Measurements from ENCODE around the gene DYRK4.

DNA sequence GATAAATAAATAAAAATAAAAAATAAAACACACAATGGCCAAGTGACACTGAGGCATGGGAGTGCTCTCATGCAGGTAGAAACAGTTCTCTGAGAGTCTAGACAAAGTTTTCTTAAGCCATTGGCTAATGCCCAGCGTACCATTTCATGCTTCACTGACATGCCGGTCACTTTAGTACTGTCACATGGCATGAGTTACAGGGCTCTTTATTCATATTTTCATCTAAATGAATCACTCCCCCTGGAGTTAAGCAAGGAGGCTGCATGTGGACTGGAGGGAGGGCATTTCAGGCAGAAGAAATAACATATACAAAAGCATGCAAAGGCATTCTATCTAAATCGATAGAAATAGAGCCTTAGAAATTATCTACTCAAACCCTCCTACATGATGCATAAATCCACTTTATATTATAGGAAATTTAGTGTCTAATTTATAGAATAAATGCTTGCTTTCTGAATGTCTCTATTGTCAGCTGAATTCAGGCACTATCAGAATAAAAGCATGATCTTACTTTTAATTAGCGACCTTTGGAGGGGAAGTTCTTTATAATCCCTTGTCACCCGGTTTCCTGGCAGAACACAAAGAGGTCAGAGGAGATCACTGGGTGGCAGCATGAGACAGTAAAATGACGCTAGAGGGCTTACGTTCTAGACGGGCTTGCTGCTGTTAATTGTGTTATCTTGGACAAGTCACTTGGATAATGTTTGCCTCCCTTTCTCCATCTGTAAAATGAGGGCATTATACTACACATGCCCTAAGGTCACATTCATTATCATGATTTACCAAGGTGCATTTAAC is 17.5 kb downstream of the DYRK4 start:
- TF ChIP-seq, protein P1, sequence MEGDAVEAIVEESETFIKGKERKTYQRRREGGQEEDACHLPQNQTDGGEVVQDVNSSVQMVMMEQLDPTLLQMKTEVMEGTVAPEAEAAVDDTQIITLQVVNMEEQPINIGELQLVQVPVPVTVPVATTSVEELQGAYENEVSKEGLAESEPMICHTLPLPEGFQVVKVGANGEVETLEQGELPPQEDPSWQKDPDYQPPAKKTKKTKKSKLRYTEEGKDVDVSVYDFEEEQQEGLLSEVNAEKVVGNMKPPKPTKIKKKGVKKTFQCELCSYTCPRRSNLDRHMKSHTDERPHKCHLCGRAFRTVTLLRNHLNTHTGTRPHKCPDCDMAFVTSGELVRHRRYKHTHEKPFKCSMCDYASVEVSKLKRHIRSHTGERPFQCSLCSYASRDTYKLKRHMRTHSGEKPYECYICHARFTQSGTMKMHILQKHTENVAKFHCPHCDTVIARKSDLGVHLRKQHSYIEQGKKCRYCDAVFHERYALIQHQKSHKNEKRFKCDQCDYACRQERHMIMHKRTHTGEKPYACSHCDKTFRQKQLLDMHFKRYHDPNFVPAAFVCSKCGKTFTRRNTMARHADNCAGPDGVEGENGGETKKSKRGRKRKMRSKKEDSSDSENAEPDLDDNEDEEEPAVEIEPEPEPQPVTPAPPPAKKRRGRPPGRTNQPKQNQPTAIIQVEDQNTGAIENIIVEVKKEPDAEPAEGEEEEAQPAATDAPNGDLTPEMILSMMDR (IDR thresholded peaks at IDR 0.05; ENCODE audit: low read depth, low read length, poor library complexity, severe bottlenecking) = peak; percentile 60
- no peak for TF ChIP-seq EZH2phosphoT487 (IDR thresholded peaks at IDR 0.05; ENCODE audit: borderline replicate concordance, low read length)

Data from DOHH2 (cell line).